ENCODE results near the gene AMPH. TPM values are rescaled to one million over a fixed set of nuclear protein-coding genes. Genes with fewer than 3 reads are reported as not detected.

The AMPH gene
- total RNA-seq, 3 donors from 2014 or later (not counting 1 experiment from before 2014, with no cell fraction given), result 0.18 TPM; not detected in 2

- 93% methylated on average over 2 of the region's 2 CpGs for WGBS (ENCODE audit: insufficient coverage)
- no peaks in the 10 kb centered on the region for H3K4me1 Mint-ChIP-seq
- peaks cover 38 to 65% of the 10 kb centered on the region in 2 donors for H3K27me3 Mint-ChIP-seq (ENCODE audit: low read depth in 2 of 2)
- H3K9me3 Mint-ChIP-seq, result no peaks in the 10 kb centered on the region
- H3K4me3 ChIP-seq (ENCODE audit: low read length), result no peak overlapping the region
- H3K36me3 Mint-ChIP-seq, result no peaks in the 10 kb centered on the region
- ATAC-seq (no peak), DNase-seq (no peak)
- H3K36me3 ChIP-seq (ENCODE audit: control insufficient read depth, insufficient read depth, low read length), result no peaks in the 10 kb centered on the region
- TF ChIP-seq CTCF (IDR thresholded peaks at IDR 0.05), result no peak
- H3K27ac ChIP-seq (ENCODE audit: low read length), result no peak overlapping the region
- no peaks in the 10 kb centered on the region for H3K27me3 ChIP-seq (ENCODE audit: control insufficient read depth, insufficient read depth, low read length)
- no peaks in the 10 kb centered on the region for H3K9me3 ChIP-seq (ENCODE audit: control insufficient read depth, insufficient read depth, low read length)
- H3K4me1 ChIP-seq (ENCODE audit: control insufficient read depth, insufficient read depth, low read length), result no peaks in the 10 kb centered on the region
- H3K4me3 Mint-ChIP-seq, result no peak overlapping the region
- H3K27ac Mint-ChIP-seq, result no peak overlapping the region
- intact Hi-C loops (cut with micrococcal nuclease), result no loop called here
Observed at GRCh38 chr7:38658921-38659320, 27.7 kb upstream of the AMPH start.

- H3K4me3 Mint-ChIP-seq, result no peak overlapping the region
- no peak for ATAC-seq
- H3K27me3 ChIP-seq (ENCODE audit: control insufficient read depth, insufficient read depth, low read length), result no peaks in the 10 kb centered on the region
- no peaks in the 10 kb centered on the region for H3K4me1 Mint-ChIP-seq
- intact Hi-C loops (cut with micrococcal nuclease), result no loop called here
- DNase-seq, result no peak
- H3K9me3 Mint-ChIP-seq, result no peaks in the 10 kb centered on the region
- H3K4me3 ChIP-seq (ENCODE audit: low read length), result no peak overlapping the region
- no peak overlapping the region for H3K27ac Mint-ChIP-seq
- no peak for TF ChIP-seq CTCF (IDR thresholded peaks at IDR 0.05)
- H3K36me3 ChIP-seq (ENCODE audit: control insufficient read depth, insufficient read depth, low read length), result no peaks in the 10 kb centered on the region
- no peak overlapping the region for H3K27ac ChIP-seq (ENCODE audit: low read length)
- no peaks in the 10 kb centered on the region for H3K9me3 ChIP-seq (ENCODE audit: control insufficient read depth, insufficient read depth, low read length)
- no peaks in the 10 kb centered on the region for H3K36me3 Mint-ChIP-seq
- peaks cover 32 to 45% of the 10 kb centered on the region in 2 donors for H3K27me3 Mint-ChIP-seq (ENCODE audit: low read depth in 2 of 2)
- WGBS (ENCODE audit: insufficient coverage), result 47% methylated on average over 1 of the region's 1 CpG
- H3K4me1 ChIP-seq (ENCODE audit: control insufficient read depth, insufficient read depth, low read length), result no peaks in the 10 kb centered on the region
Observed at GRCh38 chr7:38656968-38657367, 25.8 kb upstream of the AMPH start.

- TF ChIP-seq CTCF (IDR thresholded peaks at IDR 0.05), result no peak
- DNase-seq (no peak), ATAC-seq (no peak)
- Mint-ChIP-seq H3K27me3 (ENCODE audit: low read depth in 2 of 2) (peaks cover 24 to 36% of the 10 kb centered on the region in 2 donors), H3K4me3 (no peak overlapping the region), H3K4me1 (no peaks in the 10 kb centered on the region), H3K36me3 (no peaks in the 10 kb centered on the region), H3K27ac (no peak overlapping the region), H3K9me3 (no peaks in the 10 kb centered on the region)
- Histone ChIP-seq H3K27ac (ENCODE audit: low read length) (no peak overlapping the region), H3K27me3 (ENCODE audit: control insufficient read depth, insufficient read depth, low read length) (no peaks in the 10 kb centered on the region), H3K9me3 (ENCODE audit: control insufficient read depth, insufficient read depth, low read length) (no peaks in the 10 kb centered on the region), H3K4me1 (ENCODE audit: control insufficient read depth, insufficient read depth, low read length) (no peaks in the 10 kb centered on the region), H3K4me3 (ENCODE audit: low read length) (no peak overlapping the region), H3K36me3 (ENCODE audit: control insufficient read depth, insufficient read depth, low read length) (no peaks in the 10 kb centered on the region)
- WGBS (ENCODE audit: insufficient coverage), result 89% methylated on average over 35 of the region's 35 CpGs
- intact Hi-C loops (cut with micrococcal nuclease), result no loop called here
Observed at GRCh38 chr7:38655833-38656774, 24.9 kb upstream of the AMPH start.

Data from natural killer cell (primary cell).